Measurements from ENCODE around the gene ZNF625. TPM values are rescaled to one million over a fixed set of nuclear protein-coding genes. Genes with fewer than 3 reads are reported as not detected.

Gene ZNF625
- total RNA-seq, 1 experiment from 2014 or later: 30.7 TPM

GRCh38 chr19:12202250-12202649, 45.7 kb upstream of the ZNF625 start:
- no peak overlapping the region for H2BK12ac ChIP-seq (ENCODE audit: insufficient read length, low read depth, low read length)
- Mint-ChIP-seq H3K27me3 (ENCODE audit: low read depth) (no peaks in the 10 kb centered on the region; the same call in 1 of the 2 replicates), H3K9me3 (peaks cover 67 to 83% of the 10 kb centered on the region in 2 experiments), H3K4me3 (no peak overlapping the region), H3K4me1 (no peaks in the 10 kb centered on the region), H3K36me3 (ENCODE audit: insufficient read depth in 1 of 3, low read depth in 3 of 3) (peaks cover 23 to 35% (median 34%) of the 10 kb centered on the region in 3 experiments), H3K27ac (0 out of 7 replicates have a peak overlapping the region, but pooled peaks of 1 of the 3 experiments have one; percentile 62)
- H3K56ac ChIP-seq (ENCODE audit: insufficient read length, low read depth, low read length): no peak overlapping the region
- H3K79me2 ChIP-seq (ENCODE audit: insufficient read depth, low read length): no peaks in the 10 kb centered on the region
- no peak overlapping the region for H3K4me2 ChIP-seq (ENCODE audit: insufficient read depth, insufficient read length, low read length)
- no peak overlapping the region for H3K4ac ChIP-seq (ENCODE audit: low read depth, low read length)
- no peak overlapping the region for H3K18ac ChIP-seq (ENCODE audit: insufficient read length, low read depth, low read length)
- H3K23me2 ChIP-seq (ENCODE audit: insufficient read length, low read depth, low read length, poor library complexity, severe bottlenecking): no peaks in the 10 kb centered on the region
- peaks cover 11% of the 10 kb centered on the region for H3K9me3 ChIP-seq (ENCODE audit: control insufficient read depth, low read depth, low read length)
- no CpG with 5 or more reads among the region's 4 CpGs for WGBS (ENCODE audit: extremely low coverage, insufficient read length, low lambda C conversion rate)
- no peak overlapping the region for H2AK5ac ChIP-seq (ENCODE audit: insufficient read length, low read length)
- H3K23ac ChIP-seq (ENCODE audit: insufficient read length, low read depth, low read length): no peak overlapping the region
- H4K8ac ChIP-seq (replicated peaks; ENCODE audit: insufficient read length, low read depth, low read length): no peak overlapping the region
- H2BK20ac ChIP-seq (ENCODE audit: low read depth, low read length, poor library complexity, severe bottlenecking): no peak overlapping the region
- H3K27ac ChIP-seq (ENCODE audit: insufficient read length, low read depth, low read length): no peak overlapping the region
- TF ChIP-seq CTCF (conservative IDR thresholded peaks at IDR 0.05): peak; percentile 69
- no peaks in the 10 kb centered on the region for H4K20me1 ChIP-seq (ENCODE audit: control insufficient read depth, insufficient read depth, insufficient read length)
- no peaks in the 10 kb centered on the region for H3K27me3 ChIP-seq (ENCODE audit: insufficient read depth, low read length)
- no peak overlapping the region for H3K9ac ChIP-seq (ENCODE audit: extremely low read depth, insufficient read length, low read length)
- no peak overlapping the region for H4K91ac ChIP-seq (ENCODE audit: insufficient read length, low read depth, low read length)
- H2BK15ac ChIP-seq (ENCODE audit: low read depth, low read length): no peak overlapping the region
- H3K14ac ChIP-seq (ENCODE audit: insufficient read depth, low read length): no peak overlapping the region
- no peaks in the 10 kb centered on the region for H3K79me1 ChIP-seq (ENCODE audit: insufficient read depth, low read depth, low read length, poor library complexity, severe bottlenecking)
- no peak overlapping the region for H4K5ac ChIP-seq (ENCODE audit: insufficient read length, low read depth, low read length)
- no peak overlapping the region for H2BK5ac ChIP-seq (ENCODE audit: insufficient read length, low read length)
- H2AFZ ChIP-seq (ENCODE audit: low read length): no peak overlapping the region
- H3K4me1 ChIP-seq (ENCODE audit: insufficient read depth, low read length): no peaks in the 10 kb centered on the region
- no peak overlapping the region for H2BK120ac ChIP-seq (ENCODE audit: low read depth, low read length, poor library complexity, severe bottlenecking)
- no peak overlapping the region for H3T11ph ChIP-seq (ENCODE audit: low read length)
- peak; percentile 31 for DNase-seq
